Measurements from ENCODE around the gene MIS18A.

MIS18A gene

GRCh38 chr21:32226444-32226843 lies 52.4 kb downstream of the MIS18A start:
- H4K20me1 ChIP-seq (ENCODE audit: low read depth, low read length), result no peaks in the 10 kb centered on the region
- no peak overlapping the region for H2AFZ ChIP-seq (ENCODE audit: low read depth, low read length, severe bottlenecking)
- no peaks in the 10 kb centered on the region for H3F3A ChIP-seq (ENCODE audit: insufficient read depth)
- no peak overlapping the region for H3K9ac ChIP-seq (ENCODE audit: low read length)
- H3K79me2 ChIP-seq (ENCODE audit: insufficient read depth, low read length), result no peaks in the 10 kb centered on the region
- no peak overlapping the region for H3K4me2 ChIP-seq (ENCODE audit: low read depth, low read length, poor library complexity, severe bottlenecking)
- no peaks in the 10 kb centered on the region for H3K27me3 ChIP-seq (ENCODE audit: low read length)
- H3K36me3 ChIP-seq (ENCODE audit: low read length), result no peaks in the 10 kb centered on the region
- H3K9me2 ChIP-seq (replicated peaks; ENCODE audit: insufficient read depth, low read length), result no peaks in the 10 kb centered on the region
- no peaks in the 10 kb centered on the region for H3K9me3 ChIP-seq (ENCODE audit: insufficient read depth, low read length)
- TF ChIP-seq EZH2phosphoT487 (conservative IDR thresholded peaks at IDR 0.05; ENCODE audit: low read length) (no peak), CTCF (IDR thresholded peaks at IDR 0.05; ENCODE audit: insufficient read depth, low read length, poor library complexity, severe bottlenecking) (no peak)
- H3K27ac ChIP-seq (ENCODE audit: low read depth, low read length), result no peak overlapping the region
- H3K4me3 ChIP-seq (ENCODE audit: insufficient read depth, low read length, poor library complexity, severe bottlenecking), result no peak overlapping the region

All from SU-DHL-6 (cell line).